GM19351 (cell line): ENCODE data around the gene TMEM14B.
"Not testable (repeated sequence)": the region's sequence is repeated elsewhere in the genome, so short reads cannot be mapped to it uniquely, and the experiment has no call there.

Experiments used
- ATAC-seq: cut with Tn5 transposase; IDR thresholded peaks from one replicate; pipeline ENCODE4 v1.9.1; 2021; ENCODE audit warnings: mild to moderate bottlenecking, moderate library complexity; ENCODE audit not compliant: unreplicated experiment

Gene TMEM14B

DNA sequence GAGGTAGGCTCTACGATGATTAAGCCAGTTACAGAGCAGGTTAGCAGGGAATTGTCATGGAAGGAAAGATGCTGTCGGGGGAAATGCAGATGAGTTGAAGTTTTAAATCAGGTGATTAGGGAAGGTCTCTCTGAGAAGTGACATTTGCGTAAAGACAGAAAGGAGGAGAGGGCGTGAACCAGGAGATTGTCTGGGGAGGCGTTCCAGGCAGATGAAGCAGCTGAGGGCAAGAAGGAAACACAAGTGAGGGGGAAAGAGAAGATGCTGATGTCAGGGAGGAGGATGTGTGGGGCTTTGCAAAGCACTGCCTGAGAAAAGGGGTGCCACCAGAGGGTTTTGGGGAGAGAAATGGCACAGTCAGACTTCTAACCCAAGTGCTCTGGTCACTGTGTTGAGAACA is 2.5 kb upstream of the TMEM14B start:
- ATAC-seq = no peak

DNA sequence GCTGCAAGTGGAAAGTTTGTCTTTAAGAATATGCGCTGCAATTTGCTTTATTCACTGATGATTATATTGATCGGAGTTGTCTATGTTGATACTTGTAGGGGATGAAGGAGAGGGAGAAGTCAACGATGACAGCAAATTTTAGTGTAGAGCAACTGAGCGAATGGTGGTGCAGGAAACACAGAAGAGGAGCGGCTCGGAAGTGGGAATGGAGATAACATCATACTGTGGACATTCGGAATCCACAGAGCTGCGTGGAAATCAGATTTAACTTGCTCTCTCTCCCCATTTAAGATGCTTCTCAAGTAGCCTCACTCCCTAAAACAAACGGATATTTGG is 722 bp upstream of the TMEM14B start:
- no peak for ATAC-seq

DNA sequence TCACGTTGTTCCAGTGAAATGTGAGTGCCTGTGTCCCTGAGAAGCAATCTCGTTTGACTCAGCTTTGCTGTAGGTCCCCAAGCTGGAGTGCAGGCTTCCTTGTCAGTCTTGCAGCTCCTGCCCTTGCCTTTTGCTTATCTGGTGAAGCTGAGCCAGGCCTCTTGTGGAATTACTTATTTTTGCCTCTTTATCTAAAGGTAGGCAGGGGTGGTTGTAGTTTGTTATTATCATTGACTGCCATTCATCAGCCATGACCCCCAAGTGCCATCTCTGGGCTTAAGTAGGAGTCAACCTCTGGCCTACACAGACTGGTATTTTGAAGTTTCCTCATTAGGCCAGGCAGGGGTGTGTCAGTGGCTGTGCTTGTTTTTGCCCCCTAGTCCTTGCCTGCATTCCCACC is 2.1 kb downstream of the TMEM14B start:
- ATAC-seq = no peak

DNA sequence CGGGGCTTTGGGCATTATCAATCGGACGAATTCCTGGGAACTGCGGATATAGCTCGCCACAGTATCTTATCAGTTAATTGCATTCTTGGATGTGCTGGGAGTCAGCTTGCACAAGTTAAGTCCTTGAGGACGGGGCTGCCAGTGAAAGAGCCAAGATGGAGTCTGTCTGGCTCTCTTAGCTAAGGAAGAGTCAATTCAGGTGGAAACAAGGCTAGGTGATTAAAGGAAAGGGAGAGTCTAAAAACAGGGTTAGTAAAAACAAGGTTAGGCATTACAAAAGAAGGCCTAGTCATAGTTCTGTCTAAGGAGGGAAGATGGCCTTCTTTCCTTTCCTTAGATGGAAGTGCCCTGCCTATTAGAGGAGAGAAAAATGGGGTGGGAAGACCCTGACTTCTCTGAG is 3.0 kb downstream of the TMEM14B start:
- ATAC-seq = not testable (repeated sequence)

DNA sequence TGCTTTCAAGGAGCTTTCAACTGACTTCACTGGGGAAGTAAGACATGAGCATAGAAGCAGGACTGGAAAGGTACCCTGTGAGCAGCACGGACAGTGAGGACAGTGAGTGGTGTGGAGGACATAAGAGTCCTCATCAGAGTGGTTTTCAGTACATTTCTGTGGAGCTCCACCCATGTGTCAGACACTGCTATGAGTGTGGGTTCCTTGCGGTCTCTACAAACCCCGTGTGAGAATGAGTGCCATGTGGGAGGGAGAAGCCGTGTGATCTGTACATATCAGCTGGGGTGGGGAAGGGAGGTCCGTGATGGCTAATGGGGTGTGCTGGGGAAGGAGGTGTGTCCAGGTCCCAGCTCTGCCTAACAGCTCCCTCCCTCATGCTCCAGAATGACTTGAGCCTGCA is 4.2 kb downstream of the TMEM14B start:
- not testable (repeated sequence) for ATAC-seq

DNA sequence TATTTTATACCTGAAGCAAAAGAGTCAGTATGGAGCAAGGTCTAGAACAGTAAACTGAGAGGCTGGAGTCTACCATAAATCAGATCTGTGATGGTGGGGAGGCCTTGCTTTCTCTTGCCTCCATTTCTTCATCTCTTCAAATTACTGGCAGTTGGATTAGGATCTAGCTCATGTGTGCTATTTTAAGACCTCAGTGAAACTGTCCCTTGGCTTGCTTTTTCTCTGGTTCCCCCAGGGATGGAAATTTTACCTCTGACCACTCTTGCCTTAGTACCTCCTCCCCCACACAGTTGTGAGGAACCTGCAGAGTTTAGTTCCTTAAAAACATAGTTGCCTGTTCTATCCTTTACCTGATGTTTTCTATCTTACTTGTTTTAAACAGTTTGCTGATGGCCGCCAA is 8.5 kb downstream of the TMEM14B start:
- no peak for ATAC-seq

DNA sequence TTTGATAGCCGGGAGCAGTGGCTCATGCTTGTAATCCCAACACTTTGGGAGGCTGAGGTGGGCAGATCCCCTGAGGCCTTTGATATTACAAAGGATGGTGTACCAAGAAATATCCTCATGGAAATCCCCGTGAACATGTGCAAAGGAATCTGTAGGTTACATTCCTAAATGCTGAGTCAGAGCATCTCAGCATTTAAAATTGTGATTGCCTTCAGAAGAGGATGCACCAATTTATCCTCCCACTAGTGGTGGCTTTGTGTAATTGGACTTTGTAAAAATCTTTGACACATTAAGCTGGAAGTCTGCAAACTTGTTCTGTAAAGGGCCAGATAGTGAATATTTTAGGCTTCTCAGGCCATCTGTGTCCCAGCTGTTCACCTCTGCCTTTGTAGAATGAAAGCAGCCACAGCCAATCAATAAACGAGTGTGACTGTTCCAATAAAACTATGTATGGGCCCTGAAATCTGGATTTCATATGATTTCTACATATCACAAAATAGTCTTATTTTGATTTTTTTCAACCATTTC is 11.8 kb downstream of the TMEM14B start:
- ATAC-seq = peak; percentile 84

DNA sequence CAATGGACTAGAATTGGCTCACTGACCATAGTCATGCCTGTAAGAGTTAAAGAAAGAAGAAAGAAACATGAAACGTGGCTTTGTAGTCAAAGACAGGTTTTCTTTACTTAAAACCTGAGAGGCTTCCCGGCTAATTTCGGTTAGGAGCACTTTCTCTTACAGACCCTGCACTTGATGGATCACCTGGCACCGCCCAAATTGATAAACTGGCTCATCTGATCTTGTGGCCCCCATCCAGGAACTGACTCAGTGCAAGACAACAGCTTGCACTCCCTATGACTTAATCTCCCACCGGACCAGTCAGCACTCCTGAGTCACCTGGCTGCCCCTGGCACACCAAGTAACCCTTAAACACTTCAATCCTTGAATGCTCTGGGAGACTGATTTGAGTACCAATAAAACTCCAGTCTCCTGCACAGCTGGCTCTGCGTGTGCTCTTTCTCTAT is 12.3 kb downstream of the TMEM14B start:
- ATAC-seq = no peak

DNA sequence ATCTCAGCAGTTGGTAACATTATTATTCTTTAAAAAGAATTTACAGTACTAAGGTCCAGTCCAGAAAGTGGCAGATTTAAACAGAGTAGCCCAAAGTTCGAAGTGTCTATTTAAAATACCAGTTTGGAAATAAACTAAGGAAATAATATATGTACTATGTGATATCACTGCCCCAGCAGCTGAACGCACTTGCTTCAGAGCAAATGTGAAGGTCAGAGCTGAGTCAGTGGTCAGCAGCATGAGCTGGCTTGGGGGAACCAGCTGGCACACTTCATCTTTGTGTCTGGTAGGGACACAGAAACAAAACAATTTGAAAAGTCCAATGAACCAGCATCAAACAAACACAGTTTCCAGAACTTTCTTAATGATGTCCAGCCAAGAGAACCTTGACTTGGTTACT is 15.4 kb downstream of the TMEM14B start:
- ATAC-seq = no peak

DNA sequence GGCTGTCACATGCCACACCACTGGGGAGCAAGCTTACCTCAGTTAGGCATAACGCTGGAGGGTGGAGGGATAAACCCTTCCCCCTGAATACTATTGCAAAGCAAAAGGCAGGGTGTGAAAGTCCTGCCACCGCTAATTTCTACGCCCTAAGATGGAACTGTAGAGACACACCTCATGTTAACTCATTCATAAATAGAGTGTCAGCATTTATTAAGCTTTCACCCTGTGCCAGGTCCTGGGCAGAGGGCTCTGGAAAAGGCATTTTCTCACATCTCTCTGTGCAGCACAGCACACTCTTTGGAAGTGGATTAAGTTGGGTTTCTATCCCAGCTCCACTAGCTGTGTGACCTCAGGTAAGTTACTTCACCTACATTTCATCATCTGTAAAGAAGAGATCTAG is 21.8 kb downstream of the TMEM14B start:
- no peak for ATAC-seq

DNA sequence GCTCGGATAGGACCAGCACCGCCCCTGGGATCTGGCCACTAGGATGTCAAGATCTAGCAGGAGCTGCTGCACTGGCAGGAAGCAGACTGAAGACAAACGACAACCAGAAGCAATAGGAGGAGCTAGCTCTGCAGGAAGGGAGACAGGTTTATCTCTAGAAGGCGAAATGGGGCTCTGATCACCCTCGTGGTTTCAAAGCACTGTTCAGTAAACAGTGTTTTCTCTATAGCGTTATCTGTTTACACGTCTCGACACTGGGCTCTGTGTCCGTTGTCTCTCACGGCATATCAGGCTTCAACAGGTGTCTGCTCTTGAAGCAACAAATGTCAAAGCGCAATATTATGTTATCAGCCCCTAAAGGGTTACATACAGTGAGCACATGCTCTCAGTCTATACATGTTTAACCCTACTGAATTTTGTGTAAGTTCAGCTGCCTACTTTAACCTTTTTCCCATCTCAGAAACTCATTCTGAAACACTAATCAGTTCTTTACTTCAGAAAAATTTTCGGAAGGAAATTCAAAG is 23.8 kb downstream of the TMEM14B start:
- no peak for ATAC-seq

DNA sequence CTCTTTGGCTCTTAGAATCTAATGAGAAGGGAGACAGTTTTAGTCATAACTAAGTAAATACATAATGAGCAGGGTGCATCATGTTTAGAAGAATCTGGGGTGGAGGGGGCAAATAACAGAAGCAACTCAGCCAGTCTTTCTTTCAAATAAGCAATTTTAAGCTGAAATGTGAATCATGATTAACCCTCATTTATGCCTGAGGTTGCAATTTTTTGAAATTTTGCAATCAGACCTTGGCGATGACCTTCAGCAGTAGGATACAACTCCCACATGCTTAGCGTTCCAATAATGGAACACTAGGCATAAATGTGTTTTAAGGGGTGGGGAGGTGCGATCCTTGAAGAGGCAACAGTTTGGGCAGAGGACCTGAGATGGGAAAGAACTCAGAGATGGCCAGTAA is 30.6 kb downstream of the TMEM14B start:
- ATAC-seq = no peak

DNA sequence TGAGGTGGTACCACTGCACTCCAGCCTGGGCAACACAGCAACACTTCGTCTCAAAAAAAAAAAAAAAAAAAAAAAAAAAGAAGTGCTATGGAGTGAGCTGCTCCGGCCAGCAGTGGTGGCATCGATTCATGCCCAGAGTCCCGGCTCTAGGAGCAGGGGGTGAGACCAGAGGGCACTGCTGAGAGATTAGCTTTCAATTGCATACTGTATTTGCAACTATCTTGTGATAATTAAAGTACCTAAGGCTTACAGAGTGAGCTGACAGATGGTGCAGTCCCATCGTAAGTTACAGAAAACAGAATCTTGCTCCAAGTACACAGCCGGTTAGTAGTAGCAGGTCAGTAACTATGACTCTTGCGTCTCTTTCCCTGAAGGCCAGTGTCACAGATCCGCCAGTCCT is 31.5 kb downstream of the TMEM14B start:
- ATAC-seq = no peak

DNA sequence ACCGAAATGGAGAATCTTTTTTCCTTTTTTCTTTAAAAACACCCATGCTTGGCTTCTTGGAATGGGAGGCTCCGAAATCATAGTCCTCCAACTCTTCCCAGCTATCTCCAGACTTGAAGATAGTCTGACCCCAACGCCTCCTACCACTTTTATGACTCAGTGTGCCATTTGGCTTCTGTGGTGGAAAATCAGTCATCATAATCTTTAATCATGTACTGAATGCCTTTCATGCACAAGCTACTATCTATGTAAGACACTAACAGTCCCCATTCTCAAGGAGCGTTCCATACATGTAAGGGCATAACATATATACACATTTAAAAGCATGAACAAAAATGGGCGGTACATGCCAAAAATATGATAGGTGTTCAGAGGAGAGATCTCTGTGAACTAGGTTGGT is 44.1 kb downstream of the TMEM14B start:
- no peak for ATAC-seq

DNA sequence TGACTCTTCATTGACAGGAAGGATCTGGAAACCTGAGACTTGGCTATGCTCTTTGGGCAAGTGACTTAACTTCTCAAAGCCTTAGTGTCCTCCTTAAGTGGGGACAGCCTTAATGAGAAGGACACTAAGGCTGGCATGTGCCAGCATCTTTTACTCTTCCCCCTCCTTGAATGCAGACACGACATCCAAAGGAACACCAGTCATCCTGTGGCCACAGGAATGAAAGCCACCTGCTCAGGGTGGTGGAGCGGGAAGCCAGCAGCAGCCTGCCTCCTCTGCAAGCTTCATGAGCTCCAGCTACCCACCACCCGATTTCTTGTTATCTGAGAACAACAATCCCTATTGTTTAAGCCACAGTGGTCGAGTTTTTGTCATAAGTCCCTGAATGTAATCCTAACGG is 44.5 kb downstream of the TMEM14B start:
- no peak for ATAC-seq

DNA sequence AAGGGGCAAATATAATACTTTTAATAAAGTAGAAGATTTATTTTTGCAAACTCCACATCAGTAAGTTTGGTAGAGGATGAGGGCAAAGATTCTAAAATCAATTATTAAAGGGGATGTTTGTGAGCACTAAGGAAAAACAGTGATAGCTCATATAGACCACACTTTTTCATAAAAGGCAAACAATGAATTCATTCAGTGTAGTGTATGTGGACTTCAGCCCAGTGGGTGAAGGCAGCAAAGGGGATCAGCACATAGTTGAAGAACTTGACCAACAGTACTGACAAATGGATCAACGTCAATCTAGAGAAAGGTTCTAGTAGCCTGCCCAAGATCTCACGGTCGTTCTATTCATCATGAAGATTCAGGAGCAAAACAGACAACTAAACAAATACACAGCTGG is 45.4 kb downstream of the TMEM14B start:
- ATAC-seq = no peak

DNA sequence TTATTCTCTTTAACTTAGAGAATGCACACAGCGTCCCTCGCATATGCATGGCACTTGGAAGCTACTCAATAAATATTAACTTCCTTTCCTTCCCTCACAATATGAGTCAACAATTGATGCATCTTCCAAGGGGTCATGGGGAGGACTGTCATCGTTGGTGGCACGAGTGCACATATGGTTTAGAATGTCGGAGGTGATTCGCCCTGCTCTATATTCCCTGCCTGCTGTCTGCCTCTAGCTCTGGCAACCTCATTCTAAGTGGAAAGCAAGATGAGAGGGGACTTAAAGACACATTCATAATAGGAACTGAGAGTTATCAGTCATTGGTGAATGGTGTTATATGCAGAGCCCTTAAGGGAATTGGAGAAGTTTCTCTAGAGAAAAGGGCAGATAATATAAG is 46.1 kb downstream of the TMEM14B start:
- ATAC-seq = no peak

DNA sequence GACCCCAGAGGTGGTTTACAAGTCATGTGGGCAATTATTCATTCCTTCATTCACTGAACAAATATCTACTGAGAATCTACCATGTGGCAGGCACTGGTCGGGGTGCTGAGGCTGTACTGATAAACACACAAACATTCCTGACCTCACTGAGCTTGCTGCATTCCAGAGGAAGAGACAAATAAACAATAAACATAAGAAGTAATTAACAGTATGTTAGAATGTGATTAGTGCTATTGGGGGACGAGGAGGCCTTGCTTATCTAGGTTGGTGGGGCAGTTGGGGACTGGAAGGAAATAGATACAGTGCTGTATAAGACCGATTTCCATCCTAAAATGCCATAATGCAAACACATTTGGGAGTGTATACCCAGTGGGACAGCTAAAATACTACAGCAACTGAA is 46.6 kb downstream of the TMEM14B start:
- no peak for ATAC-seq

DNA sequence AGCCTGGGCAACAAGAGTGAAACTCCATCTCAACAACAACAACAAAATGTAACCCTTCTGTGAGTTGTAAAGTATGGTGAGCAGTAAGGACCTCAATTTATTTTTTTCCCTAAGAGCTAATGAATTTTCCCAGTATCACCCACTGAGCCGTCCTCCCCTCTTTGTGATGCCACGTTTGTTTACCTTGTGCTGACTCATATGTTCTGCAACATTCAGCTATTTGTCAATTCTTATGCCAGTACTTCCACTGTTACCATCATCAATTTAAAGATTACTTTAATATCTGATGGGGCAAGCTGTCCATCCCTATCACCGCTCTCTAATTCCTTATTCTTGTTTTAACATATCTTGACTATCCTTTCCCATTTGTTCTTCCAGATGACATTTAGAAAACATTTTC is 53.2 kb downstream of the TMEM14B start:
- no peak for ATAC-seq

DNA sequence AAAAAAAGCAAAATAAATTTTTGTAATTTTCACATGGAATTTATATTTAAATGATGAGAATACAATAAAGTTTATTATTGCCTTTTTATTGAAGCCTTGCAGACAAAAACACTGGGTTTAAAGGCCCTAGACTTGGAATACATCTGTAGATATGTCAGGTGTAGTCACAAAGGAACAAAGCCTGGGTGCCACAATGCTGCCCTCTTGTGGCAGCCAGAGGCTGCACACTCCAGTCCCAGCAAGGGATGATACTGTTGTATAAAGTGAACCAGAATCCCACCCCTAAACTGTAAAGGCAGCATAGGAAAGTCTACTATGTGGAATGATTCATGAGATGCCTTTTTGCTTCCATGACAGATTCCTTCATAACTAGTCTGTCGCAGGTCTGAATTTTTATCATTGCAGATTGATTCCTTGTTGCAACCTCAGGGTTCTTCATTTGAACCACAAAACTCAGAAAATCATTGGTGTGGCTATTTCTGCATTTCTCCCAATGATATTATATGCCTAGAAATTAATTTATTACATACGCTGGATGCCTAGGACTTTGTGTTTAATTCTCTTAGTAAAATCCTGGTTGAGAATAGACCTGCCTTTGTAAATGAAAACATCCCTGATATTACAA is 53.7 kb downstream of the TMEM14B start:
- ATAC-seq = peak; percentile 98
